ENCODE measurements around the gene NDUFS8. TPM values are rescaled to one million over a fixed set of nuclear protein-coding genes. Genes with fewer than 3 reads are reported as not detected.

The NDUFS8 gene
- 91.6 and 117 TPM in 2 replicates for total RNA-seq

GRCh38 chr11:68030318-68031143 lies at the start of gene NDUFS8:
NDUFS8 (plus strand) TSS chr11:68030681; CDS start chr11:68032152, 1,471 bp downstream.

GRCh38 chr11:68003846-68004550 lies 26.5 kb upstream of the NDUFS8 start, which contains the start of gene UNC93B1:
UNC93B1 (minus strand) TSS chr11:68004097; CDS start chr11:68004043, 54 bp downstream.

GRCh38 chr11:68010090-68011041 lies 20.1 kb upstream of the NDUFS8 start, which contains the start of gene ALDH3B1:
ALDH3B1 (plus strand) TSS chr11:68010327; CDS start chr11:68015298, 4,971 bp downstream.

GRCh38 chr11:68038718-68039525 lies 8.4 kb downstream of the NDUFS8 start, which contains the start of gene TCIRG1:
TCIRG1 (plus strand) TSS chr11:68039025; CDS start chr11:68041272, 2,247 bp downstream.

Other genes with a start within 250 kb of the NDUFS8 start
- gene UNC93B1, start 26.6 kb upstream of the NDUFS8 start, total RNA-seq: 12.0 and 29.9 TPM in 2 replicates
- gene ALDH3B1, start 20.4 kb upstream of the NDUFS8 start, total RNA-seq: under 0.01 and 0.30 TPM in 2 replicates
- 56.2 and 72.3 TPM in 2 replicates for gene TCIRG1, start 8.3 kb downstream of the NDUFS8 start, total RNA-seq
- 11.7 and 15.8 TPM in 2 replicates for gene CHKA, start 90.7 kb downstream of the NDUFS8 start, total RNA-seq
- 24.2 and 26.0 TPM in 2 replicates for gene KMT5B, start 182.6 kb downstream of the NDUFS8 start, total RNA-seq
- 9.3 and 10.7 TPM in 2 replicates for gene C11orf24, start 241.3 kb downstream of the NDUFS8 start, total RNA-seq